HepG2 (cell line): ENCODE measurements around the gene INPP4B. TPM values are rescaled to one million over a fixed set of nuclear protein-coding genes. Genes with fewer than 3 reads are reported as not detected.

Source experiments
- ATAC-seq: fragments of 200-7000 bp; cut with Tn5 transposase; 3 replicates; pipeline ENCODE4 v1.9.1; 2020; ENCODE audit warnings: mild to moderate bottlenecking, moderate library complexity
- BruUV-seq: library from RNA; stranded (reverse); fragments of 400-500 nt; replicated peaks from 2 replicates; lab custom pipeline; 2021; lab: Mats Ljungman, UMichigan
- CTCF ChIA-PET: fragments of 300-600 bp; formaldehyde crosslinking; extraction: SDS; loops from one replicate; lab custom pipeline; 2021; ENCODE audit warnings: low total read pairs, inconsistent platforms, low intra/inter-chr PET ratio; lab: Yijun Ruan, JAX
- POLR2A ChIA-PET: fragments of 350-600 bp; sonication (Branson Sonifier 250); formaldehyde crosslinking; loops from one replicate; lab custom pipeline; 2020; ENCODE audit warnings: antibody characterized with exemption, inconsistent platforms; lab: Yijun Ruan, JAX
- DNase-seq: peaks from one replicate; pipeline ENCODE4 v3.0.0-alpha.2; 2015; ENCODE audit warnings: low spot score
- FAIRE-seq: peaks from 3 replicates; lab custom pipeline; 2011; peaks lifted over from hg19 to GRCh38; lab: Jason Lieb, UNC
- H2AFZ ChIP-seq: one replicate; pipeline ENCODE4 v1.6.1; 2011; ENCODE audit warnings: low read length, inconsistent platforms
- H3K27ac ChIP-seq: fragments of 300-600 bp; 3 replicates; pipeline ENCODE4 v1.8.0; 2011; ENCODE audit warnings: mixed run types, mild to moderate bottlenecking, mixed read lengths, low read length, inconsistent platforms; ENCODE audit not compliant: insufficient read depth; ENCODE audit errors: extremely low read length
- H3K27me3 ChIP-seq, 2 experiments: fragments of 200-600 bp in 1 of 2; 2 replicates in 1 of 2; 3 replicates in 1 of 2; pipeline versions ENCODE4 v1.6.0 to v1.8.0; 2011; ENCODE audit warnings: low read length in 2 of 2, mild to moderate bottlenecking in 2 of 2, moderate library complexity in 2 of 2, inconsistent platforms in 1 of 2; ENCODE audit not compliant: insufficient read depth in 2 of 2, control insufficient read depth in 1 of 2
- H3K36me3 ChIP-seq, 2 experiments: fragments of 200-600 bp in 1 of 2; replicated peaks in 1 of 2; 2 replicates in 1 of 2; 3 replicates in 1 of 2; pipeline versions ENCODE4 v1.5.1 to v1.8.0; 2011; ENCODE audit warnings: low read length in 2 of 2, inconsistent platforms in 1 of 2; ENCODE audit not compliant: insufficient read depth in 2 of 2, control insufficient read depth in 1 of 2
- H3K4me1 ChIP-seq: 2 replicates; pipeline ENCODE4 v1.5.1; 2012; ENCODE audit warnings: low read length, inconsistent platforms; ENCODE audit not compliant: insufficient read depth
- H3K4me2 ChIP-seq: 2 replicates; pipeline ENCODE4 v1.6.0; 2011; ENCODE audit warnings: low read depth, low read length, inconsistent platforms
- H3K4me3 ChIP-seq, 3 experiments: fragments of 200-600 bp in 1 of 3; sonication (generic), shearing (Covaris generic) in 1 of 3; replicated peaks in 1 of 3; 2 replicates each; pipeline ENCODE4 v1.5.1; 2011 to 2016; ENCODE audit warnings: low read length in 3 of 3, inconsistent platforms in 2 of 3, low read depth in 2 of 3, mild to moderate bottlenecking in 2 of 3, control low read depth in 1 of 3, mixed read lengths in 1 of 3; ENCODE audit not compliant: insufficient read depth in 1 of 3
- H3K79me2 ChIP-seq: one replicate; pipeline ENCODE4 v1.6.1; 2011; ENCODE audit warnings: low read length, inconsistent platforms; ENCODE audit not compliant: insufficient read depth
- H3K9ac ChIP-seq: 2 replicates; pipeline ENCODE4 v1.6.0; 2011; ENCODE audit warnings: mild to moderate bottlenecking, low read depth, low read length, inconsistent platforms; ENCODE audit not compliant: insufficient read depth
- H3K9me3 ChIP-seq: 2 replicates; pipeline ENCODE4 v1.5.1; 2012; ENCODE audit warnings: mild to moderate bottlenecking, low read length
- H4K20me1 ChIP-seq: 2 replicates; pipeline ENCODE4 v1.6.0; 2011; ENCODE audit warnings: inconsistent platforms, mild to moderate bottlenecking, low read length, moderate library complexity; ENCODE audit not compliant: insufficient read depth
- CAMTA2 ChIP-seq: sonication (generic); formaldehyde crosslinking; IDR thresholded peaks from 2 replicates; pipeline ENCODE4 v1.4.0; 2020; ENCODE audit warnings: mild to moderate bottlenecking, missing genetic modification reagents, borderline replicate concordance
- DPF2 ChIP-seq: sonication (generic); formaldehyde crosslinking; IDR thresholded peaks from 2 replicates; pipeline ENCODE4 v1.4.0; 2020; ENCODE audit warnings: mild to moderate bottlenecking, low read depth, missing genetic modification reagents, borderline replicate concordance
- DZIP1 ChIP-seq: sonication (generic); formaldehyde crosslinking; IDR thresholded peaks from 2 replicates; pipeline ENCODE4 v1.5.0; 2020; ENCODE audit warnings: mild to moderate bottlenecking, missing genetic modification reagents
- ELK4 ChIP-seq: sonication (generic); formaldehyde crosslinking; IDR thresholded peaks from 2 replicates; pipeline ENCODE4 v1.9.0; 2021; ENCODE audit warnings: missing genetic modification reagents, borderline replicate concordance
- FOXK1 ChIP-seq: sonication (generic); formaldehyde crosslinking; IDR thresholded peaks from 2 replicates; pipeline ENCODE4 v1.4.0; 2020; ENCODE audit warnings: low read depth, missing genetic modification reagents, borderline replicate concordance
- JUN ChIP-seq: sonication (generic); formaldehyde crosslinking; IDR thresholded peaks from 2 replicates; pipeline ENCODE4 v1.4.0; 2020; ENCODE audit warnings: mild to moderate bottlenecking, missing genetic modification reagents
- NFIB ChIP-seq: sonication (generic); formaldehyde crosslinking; IDR thresholded peaks from 2 replicates; pipeline ENCODE4 v1.9.0; 2021; ENCODE audit warnings: missing genetic modification reagents, mild to moderate bottlenecking, borderline replicate concordance
- NR2C2 ChIP-seq: sonication (generic); formaldehyde crosslinking; IDR thresholded peaks from 2 replicates; pipeline ENCODE4 v1.4.0; 2020; ENCODE audit warnings: missing genetic modification reagents, mild to moderate bottlenecking, moderate library complexity, borderline replicate concordance
- THAP7 ChIP-seq: sonication (generic); formaldehyde crosslinking; IDR thresholded peaks from 2 replicates; pipeline ENCODE4 v1.8.1; 2023; ENCODE audit warnings: mild to moderate bottlenecking, missing genetic modification reagents
- ZNF263 ChIP-seq: sonication (generic); formaldehyde crosslinking; IDR thresholded peaks from 2 replicates; pipeline ENCODE4 v1.4.0; 2020; ENCODE audit warnings: missing genetic modification reagents
- ZSCAN25 ChIP-seq: sonication (generic); formaldehyde crosslinking; IDR thresholded peaks from 2 replicates; pipeline ENCODE4 v1.8.0; 2022; ENCODE audit warnings: mild to moderate bottlenecking, missing genetic modification reagents
- in situ Hi-C: cut with HindIII; loops from 2 replicates; pipeline ENCODE4 v1.10.0; 2017; ENCODE audit warnings: low pct_unique_long_range_greater_than_20kb; ENCODE audit not compliant: extremely low pct_ligation_motif_present
- intact Hi-C: fragments of 100-400 bp; cut with micrococcal nuclease; formaldehyde crosslinking; loops from one replicate; pipeline ENCODE4 v1.10.0; 2022; ENCODE audit not compliant: unreplicated experiment
- polyA plus RNA-seq, 8 experiments: library from polyadenylated mRNA; depleted of rRNA in 3 of 8; stranded (reverse) in 7 of 8; unstranded in 1 of 8; fragments of >200 nt; fragmentation: Illumina TruSeq in 4 of 8; extraction: Trizol in 4 of 8; gene quantifications; 2 replicates each; pipeline versions ENCODE4 v1.2.1 to v1.2.3, GENCODE V29; 2011 to 2016; ENCODE audit warnings: low read depth in 4 of 8, missing spikeins in 1 of 8, mixed read lengths in 1 of 8; ENCODE audit not compliant: insufficient read depth in 1 of 8
- total RNA-seq, 5 experiments: library from RNA; depleted of rRNA; stranded (reverse); fragments of >200 nt; fragmentation: Illumina TruSeq; extraction: Trizol; gene quantifications; 2 replicates each; pipeline ENCODE4 v1.2.3, GENCODE V29; 2016; ENCODE audit warnings: low read depth in 1 of 5

The INPP4B gene
- total and polyA plus RNA-seq, 2 of the 13 experiments (the other 11 are each of a cell fraction or from before 2014, with no cell fraction given) = not detected

GRCh38 chr4:142715727-142716126 lies 130.4 kb downstream of the INPP4B start:
- in situ Hi-C loops = no loop called here
- CTCF ChIA-PET = no interaction called here

More at GRCh38 chr4:142715727-142716126, 130.4 kb downstream of the INPP4B start:
- Histone ChIP-seq H3K36me3 (no peaks in the 10 kb centered on the region), H3K27ac (no peak overlapping the region), H2AFZ (no peak overlapping the region), H3K27me3 (no peaks in the 10 kb centered on the region), H3K4me3 (no peak overlapping the region), H3K4me1 (no peaks in the 10 kb centered on the region), H3K4me2 (no peak overlapping the region), H4K20me1 (no peaks in the 10 kb centered on the region), H3K9me3 (0 out of 2 replicates have a peak, but pooled peaks cover 6% of the 10 kb centered on the region)
- no TSS peak for BruUV-seq
- ATAC-seq = no peak
- TF ChIP-seq DZIP1 = no peak
- no peak for TF ChIP-seq NR2C2
- TF ChIP-seq JUN (CRISPR knock-in tag) = no peak
- no peak for TF ChIP-seq ZNF263 (CRISPR knock-in tag)
- no peak for TF ChIP-seq DPF2 (CRISPR knock-in tag)
- no peak for TF ChIP-seq NFIB
- no peak for TF ChIP-seq THAP7 (CRISPR knock-in tag)
- no peak for TF ChIP-seq ELK4 (CRISPR knock-in tag)
- TF ChIP-seq CAMTA2 (CRISPR knock-in tag) = no peak
- no peak for TF ChIP-seq ZSCAN25 (CRISPR knock-in tag)
- no peak for TF ChIP-seq FOXK1 (CRISPR knock-in tag)
- TF ChIP-seq, all 625 proteins: peak for 0
- DNase-seq (no peak), FAIRE-seq (no peak)
- intact Hi-C loops = loop anchor here (5.0 kb wide), 1 partner anchor 1558 kb away; no protein-coding TSS in a partner anchor
- Histone ChIP-seq H3K79me2 (no peaks in the 10 kb centered on the region), H3K9ac (no peak overlapping the region)
- POLR2A ChIA-PET = no interaction called here
